Measurements from ENCODE around the gene TNFAIP8.

The TNFAIP8 gene

DNA sequence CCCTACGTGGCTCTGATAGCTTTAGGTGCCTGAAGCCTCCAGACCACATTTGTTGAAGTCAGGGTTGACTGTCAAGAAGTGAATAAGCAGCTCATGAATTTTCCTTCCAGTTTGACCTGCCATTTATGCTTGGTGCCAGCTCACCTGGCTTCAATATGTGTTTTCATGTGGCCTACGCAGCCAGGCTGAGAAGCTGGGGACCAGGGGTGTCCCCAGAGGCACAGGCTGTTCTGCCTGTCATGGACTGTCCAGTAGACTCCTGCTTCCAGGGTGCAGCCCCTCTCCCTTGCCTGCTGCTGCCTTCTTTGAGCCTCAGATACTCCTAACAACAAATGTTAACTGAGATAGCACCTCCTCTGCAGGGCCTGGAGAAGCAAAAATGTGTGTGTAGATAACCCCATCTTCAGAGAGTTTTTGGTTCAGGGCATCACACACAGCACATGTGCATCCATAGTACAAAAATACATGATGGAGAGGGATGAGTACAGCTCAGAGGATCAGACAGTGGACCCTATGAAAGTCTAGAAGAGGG lies 5.8 kb downstream of the TNFAIP8 start:
- no peak for TF ChIP-seq GATA2 (IDR thresholded peaks at IDR 0.05; ENCODE audit: low read depth, low read length)
- TF ChIP-seq GATA3 (IDR thresholded peaks at IDR 0.05; ENCODE audit: low read depth, low read length), result no peak

DNA sequence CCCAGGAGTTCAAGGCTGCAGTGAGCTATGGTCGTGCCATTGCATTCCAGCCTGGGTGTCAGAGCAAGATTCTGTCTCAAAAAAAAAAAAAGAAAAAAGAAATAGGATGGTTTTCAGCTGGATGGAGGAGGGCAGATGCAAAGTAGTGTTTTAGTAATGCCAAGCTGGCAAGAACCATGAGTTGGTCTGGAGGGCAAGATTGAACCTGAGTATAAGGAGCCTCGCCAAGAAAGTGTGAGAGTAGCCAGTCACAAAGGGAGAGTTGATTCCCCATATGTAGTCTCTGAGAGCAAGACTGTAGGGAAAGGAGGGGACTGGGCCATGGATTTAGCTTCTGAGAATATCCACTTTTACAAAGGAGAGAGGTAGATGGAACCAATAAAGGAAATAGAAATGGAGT lies 6.9 kb downstream of the TNFAIP8 start:
- no peak for TF ChIP-seq GATA2 (IDR thresholded peaks at IDR 0.05; ENCODE audit: low read depth, low read length)
- TF ChIP-seq GATA3 (IDR thresholded peaks at IDR 0.05; ENCODE audit: low read depth, low read length), result no peak

DNA sequence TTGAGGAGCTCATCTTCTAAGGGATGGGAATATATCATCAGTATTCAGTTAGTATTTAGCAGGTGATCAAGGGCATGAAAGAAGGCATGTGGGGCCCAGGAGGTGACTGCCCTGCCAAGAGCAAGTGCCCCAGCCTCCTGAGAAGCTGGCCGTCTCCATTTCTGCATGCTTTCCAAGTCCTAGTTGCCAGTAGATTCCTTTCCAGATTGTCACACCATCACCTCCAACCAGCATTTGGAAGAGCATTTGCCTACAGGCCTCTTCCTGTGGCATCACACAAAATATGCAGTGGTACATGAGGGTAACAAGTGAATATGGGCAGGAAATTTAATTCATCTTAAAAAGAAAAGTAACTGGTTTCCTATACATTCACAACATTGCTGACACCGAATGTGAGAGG lies 7.5 kb downstream of the TNFAIP8 start:
- TF ChIP-seq GATA2 (IDR thresholded peaks at IDR 0.05; ENCODE audit: low read depth, low read length), result no peak
- TF ChIP-seq GATA3 (IDR thresholded peaks at IDR 0.05; ENCODE audit: low read depth, low read length), result no peak

DNA sequence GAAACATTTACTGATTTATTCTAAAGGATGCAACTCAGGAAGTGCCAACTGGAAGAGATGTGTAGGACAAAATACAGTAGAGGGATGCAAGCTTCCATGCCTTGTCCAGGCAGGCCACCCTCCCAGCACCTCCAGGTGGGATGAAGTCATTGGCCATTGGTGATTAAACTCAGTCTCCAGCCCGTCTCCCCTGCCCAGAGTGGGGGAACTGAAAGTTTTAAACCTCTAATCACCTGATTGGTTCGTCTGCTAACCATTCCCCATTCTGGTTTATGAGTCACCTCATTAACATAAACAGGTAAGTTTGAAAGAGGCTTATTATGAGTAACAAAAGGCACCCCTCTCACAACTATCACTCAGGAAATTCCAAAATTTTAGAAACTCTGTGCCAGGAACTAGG lies 8.1 kb downstream of the TNFAIP8 start:
- no peak for TF ChIP-seq GATA3 (IDR thresholded peaks at IDR 0.05; ENCODE audit: low read depth, low read length)
- no peak for TF ChIP-seq GATA2 (IDR thresholded peaks at IDR 0.05; ENCODE audit: low read depth, low read length)

DNA sequence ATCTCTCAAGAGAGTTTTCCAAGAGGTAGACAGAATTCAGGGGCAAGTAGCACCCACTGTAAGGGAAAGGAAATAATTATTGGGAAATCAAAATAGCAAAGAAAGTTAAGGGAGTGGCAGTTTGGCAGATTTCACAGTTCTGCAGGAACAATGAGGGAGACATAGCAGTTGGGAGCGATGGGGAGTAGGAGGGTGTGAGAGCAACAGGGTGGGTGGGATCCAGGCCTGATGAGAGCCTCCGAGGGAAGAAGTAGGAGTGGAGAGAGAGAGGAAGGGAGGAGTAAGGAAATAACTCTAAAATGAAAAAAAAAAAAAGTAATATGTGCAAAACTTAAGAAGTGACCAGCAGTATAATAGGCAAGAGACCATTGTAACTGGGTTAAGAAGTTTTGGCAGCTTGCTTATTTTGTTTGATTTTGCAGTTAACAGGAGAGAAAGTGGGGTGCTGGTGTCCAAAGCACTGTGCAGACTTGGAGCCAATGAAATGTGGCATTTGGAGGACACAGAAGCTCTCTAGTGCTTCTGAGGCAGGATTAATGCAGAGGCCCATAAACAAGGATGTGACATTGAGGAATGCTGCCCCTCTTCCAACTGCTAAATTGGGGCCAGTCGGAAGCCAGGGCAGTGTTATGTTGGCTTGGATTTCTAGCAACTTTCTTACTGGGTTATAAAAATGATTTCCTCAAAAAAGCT lies 10.2 kb downstream of the TNFAIP8 start:
- TF ChIP-seq GATA3 (IDR thresholded peaks at IDR 0.05; ENCODE audit: low read depth, low read length) (no peak), GATA2 (IDR thresholded peaks at IDR 0.05; ENCODE audit: low read depth, low read length) (no peak)

DNA sequence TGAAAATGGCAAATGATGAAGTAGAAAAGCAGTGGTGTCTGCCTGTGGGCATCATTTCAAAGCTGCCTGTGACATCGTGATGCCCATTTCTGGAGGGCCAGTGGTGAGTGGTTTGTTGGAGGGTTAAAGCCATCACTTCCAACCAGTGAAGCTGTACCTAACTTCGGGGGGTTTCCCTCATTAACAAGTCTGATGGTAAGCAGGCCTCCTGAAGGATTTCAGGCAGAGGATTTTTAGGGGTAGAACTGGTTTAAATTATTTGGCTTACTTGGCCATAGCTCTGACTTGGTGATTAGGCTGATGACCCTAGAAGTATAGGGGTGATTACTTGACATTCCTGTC lies 10.7 kb downstream of the TNFAIP8 start:
- TF ChIP-seq GATA2 (IDR thresholded peaks at IDR 0.05; ENCODE audit: low read depth, low read length) (no peak), GATA3 (IDR thresholded peaks at IDR 0.05; ENCODE audit: low read depth, low read length) (no peak)

DNA sequence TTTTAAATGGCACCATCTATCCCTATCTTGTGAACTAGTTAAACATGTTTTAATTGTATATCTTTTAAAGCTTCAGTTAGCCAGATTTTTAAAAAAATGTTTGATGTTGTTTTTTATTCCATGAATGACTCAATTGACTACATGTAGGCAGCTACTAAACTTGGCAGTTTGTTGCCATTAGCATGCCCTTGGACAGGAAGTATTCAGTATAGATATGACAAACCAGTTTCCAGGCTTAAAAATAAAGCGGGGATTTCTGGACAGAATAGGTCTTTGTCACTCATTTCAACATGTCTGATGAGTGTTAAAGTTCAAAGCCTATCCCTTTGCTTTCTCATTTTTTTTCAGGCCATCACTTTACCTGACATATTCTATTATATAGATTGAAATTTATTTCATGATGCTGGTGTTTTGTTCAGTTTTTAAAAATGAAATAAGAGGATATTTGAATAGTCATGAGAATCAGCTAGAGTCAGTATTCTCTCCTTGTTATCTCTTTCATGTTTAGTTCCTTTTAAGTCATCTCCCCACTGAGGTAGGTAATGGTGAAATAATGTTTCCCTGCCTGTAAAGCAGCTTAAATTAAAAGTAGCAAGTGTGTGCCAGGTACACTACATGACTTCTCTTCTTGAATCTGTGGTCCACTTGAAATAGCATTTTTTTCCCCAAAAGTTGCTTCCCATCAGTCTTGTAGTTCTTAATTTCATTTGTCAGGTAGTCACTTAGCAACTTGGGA lies 11.9 kb downstream of the TNFAIP8 start:
- TF ChIP-seq GATA2 (IDR thresholded peaks at IDR 0.05; ENCODE audit: low read depth, low read length), result no peak
- TF ChIP-seq GATA3 (IDR thresholded peaks at IDR 0.05; ENCODE audit: low read depth, low read length), result no peak

DNA sequence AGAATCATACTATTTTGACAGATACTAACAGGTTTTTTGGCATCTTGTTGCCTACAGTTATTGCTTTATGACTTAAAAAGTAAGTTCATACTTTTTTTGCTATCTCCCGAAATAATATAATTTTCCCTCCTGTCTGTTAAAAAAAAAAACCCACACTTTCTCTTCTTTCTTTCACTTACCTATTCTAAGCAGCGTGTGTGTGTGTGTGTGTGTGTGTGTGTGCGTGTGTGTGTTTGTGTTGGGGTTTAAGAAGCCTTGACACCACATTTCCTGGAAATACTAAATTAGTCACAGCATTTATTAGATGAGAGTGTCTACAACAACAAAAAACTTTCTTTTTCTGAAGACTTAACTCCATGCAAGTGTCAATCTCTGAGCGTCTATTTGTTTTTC lies 12.4 kb downstream of the TNFAIP8 start:
- TF ChIP-seq GATA3 (IDR thresholded peaks at IDR 0.05; ENCODE audit: low read depth, low read length) (no peak), GATA2 (IDR thresholded peaks at IDR 0.05; ENCODE audit: low read depth, low read length) (no peak)

DNA sequence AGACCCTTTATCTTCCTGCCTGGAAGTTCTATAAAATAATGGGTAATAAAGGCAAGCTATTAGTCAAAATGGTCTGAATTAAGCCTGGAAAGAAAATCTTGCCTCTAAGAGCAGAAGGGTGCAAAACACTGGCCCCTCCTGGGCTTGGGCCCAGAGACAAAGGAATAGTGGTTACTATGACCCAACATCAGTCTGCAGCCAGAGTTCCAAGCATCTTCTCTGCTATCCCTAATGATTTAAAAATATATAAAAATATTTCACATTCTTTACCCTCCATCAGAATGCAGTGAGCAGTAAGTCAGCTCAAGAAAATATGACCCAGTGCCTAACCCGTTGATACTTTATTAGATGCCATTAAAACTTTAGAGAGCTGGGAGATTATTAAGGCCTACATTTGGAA lies 14.7 kb downstream of the TNFAIP8 start:
- TF ChIP-seq GATA2 (IDR thresholded peaks at IDR 0.05; ENCODE audit: low read depth, low read length), result no peak
- TF ChIP-seq GATA3 (IDR thresholded peaks at IDR 0.05; ENCODE audit: low read depth, low read length), result no peak

DNA sequence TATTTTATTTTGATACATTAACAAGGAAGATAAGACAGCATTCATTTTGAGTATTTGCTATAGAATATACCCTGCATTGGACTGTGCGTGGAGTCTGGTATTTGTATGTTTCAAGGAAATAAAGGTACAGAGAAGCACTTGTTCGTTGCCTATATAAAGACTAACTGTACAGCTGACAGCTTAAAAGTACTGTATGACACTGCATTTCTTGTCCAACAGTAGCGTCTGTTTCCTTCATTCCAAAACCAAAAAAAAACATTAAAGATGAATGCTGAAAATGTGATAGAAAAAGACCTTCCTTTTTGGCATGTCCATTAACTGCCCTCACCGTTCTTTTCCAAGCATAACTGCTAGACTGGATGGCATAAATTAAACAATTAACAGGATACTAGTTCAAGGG lies 15.3 kb downstream of the TNFAIP8 start:
- TF ChIP-seq GATA2 (IDR thresholded peaks at IDR 0.05; ENCODE audit: low read depth, low read length) (no peak), GATA3 (IDR thresholded peaks at IDR 0.05; ENCODE audit: low read depth, low read length) (no peak)

DNA sequence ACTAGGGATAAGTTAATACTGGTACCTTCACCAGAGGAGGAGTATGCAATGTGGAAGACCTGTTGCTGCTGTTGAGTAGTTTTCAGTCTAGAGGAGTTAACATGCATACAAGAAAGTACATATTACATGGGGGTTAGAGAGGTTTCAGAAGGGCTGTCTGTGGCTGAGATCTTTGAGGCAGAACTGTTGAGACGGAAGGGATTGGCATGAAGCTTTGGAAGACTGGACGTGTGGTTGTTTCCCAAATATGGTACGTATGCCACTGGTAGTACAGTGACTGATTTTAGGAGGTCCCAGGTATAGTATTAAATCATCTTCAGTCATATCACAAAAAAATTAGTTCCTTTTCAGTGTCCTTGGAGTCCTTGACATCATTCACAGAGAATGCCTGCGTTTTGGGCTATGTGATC lies 17.6 kb downstream of the TNFAIP8 start:
- TF ChIP-seq GATA2 (IDR thresholded peaks at IDR 0.05; ENCODE audit: low read depth, low read length), result no peak
- TF ChIP-seq GATA3 (IDR thresholded peaks at IDR 0.05; ENCODE audit: low read depth, low read length), result no peak

DNA sequence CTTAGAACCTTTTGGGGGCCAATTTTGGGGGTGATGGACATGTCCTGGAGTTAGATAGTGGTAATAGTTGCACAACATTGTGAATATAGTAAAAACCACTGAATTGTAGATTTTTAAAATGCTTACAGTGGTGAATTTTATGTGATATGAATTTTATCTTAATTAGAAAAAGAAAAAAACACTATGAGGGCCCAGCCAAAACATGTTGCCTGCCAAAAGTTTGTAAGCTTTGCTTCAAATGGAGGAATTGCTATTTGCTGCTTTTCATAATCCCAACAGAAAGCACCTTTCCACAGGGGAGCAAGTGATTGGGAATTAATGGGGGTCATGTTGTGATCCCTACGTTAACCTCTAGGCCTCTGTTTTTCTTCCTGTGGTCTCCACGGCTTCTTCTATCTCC lies 19.1 kb downstream of the TNFAIP8 start:
- TF ChIP-seq GATA2 (IDR thresholded peaks at IDR 0.05; ENCODE audit: low read depth, low read length) (no peak), GATA3 (IDR thresholded peaks at IDR 0.05; ENCODE audit: low read depth, low read length) (no peak)

DNA sequence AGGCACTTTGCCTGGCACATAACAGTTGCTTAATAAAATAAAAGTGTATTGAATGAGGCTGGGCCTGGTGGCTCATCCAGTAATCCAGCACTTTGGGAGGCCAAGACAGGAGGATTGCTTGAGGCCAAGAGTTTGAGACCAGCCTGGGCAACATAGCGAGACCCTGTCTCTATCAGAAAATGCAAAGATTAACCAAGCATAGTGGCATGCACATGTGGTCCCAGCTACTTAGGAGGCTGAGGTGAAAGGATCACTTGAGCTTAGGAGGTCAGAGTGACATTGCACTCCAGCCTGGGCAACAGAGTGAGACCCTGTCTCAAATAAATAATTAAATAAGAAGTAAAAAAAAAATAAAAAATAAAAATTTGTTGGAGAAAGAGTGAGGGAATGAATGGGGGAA lies 21.2 kb downstream of the TNFAIP8 start:
- TF ChIP-seq GATA3 (IDR thresholded peaks at IDR 0.05; ENCODE audit: low read depth, low read length) (no peak), GATA2 (IDR thresholded peaks at IDR 0.05; ENCODE audit: low read depth, low read length) (no peak)

DNA sequence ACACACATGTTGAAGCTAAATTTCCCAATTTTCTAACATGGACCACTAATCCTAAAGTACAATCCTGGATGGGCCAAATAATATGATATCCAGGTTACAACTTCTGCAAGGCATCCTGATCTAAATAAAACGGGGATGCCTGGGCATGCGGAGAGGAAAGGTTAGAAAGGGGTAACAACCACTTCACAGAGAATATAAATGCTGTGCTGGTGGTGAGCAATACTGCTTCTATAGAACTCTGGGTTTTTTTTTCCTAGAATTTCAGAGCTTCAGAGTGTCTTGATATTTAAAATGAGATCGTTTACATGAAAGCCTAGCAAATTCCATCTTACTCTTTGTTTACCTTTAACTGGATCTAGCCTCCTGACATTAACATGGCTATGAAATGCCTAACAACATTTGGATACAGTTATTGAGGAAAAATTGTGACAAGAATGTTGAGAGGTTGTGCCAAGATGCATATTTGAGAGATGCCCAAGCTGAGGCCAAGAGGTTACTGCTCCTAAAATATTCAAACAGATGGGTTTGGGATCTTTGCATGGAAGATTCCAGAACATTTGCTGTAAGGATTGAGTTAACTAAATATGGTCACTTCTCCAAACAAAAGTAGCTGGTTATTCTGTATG lies 22.4 kb downstream of the TNFAIP8 start:
- TF ChIP-seq GATA2 (IDR thresholded peaks at IDR 0.05; ENCODE audit: low read depth, low read length) (no peak), GATA3 (IDR thresholded peaks at IDR 0.05; ENCODE audit: low read depth, low read length) (no peak)

DNA sequence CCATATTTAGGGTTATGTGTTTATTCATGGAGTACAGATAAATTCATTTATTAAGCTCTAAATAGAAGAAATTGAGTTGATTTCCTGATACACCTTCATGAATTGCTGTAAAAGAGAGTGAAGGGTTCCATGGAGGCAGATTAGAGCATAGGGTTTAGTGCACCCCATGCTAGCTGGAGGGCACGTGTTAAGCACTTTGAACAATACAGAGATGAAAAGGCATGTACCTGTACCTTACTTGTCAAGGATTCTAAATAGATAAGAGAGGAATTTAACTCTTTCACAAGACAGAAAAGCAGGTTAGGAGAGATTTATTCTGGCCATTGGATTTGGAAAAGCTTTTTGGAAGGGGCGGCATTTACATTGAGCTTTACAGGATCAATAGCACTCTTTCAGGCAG lies 23.3 kb downstream of the TNFAIP8 start:
- TF ChIP-seq GATA2 (IDR thresholded peaks at IDR 0.05; ENCODE audit: low read depth, low read length) (no peak), GATA3 (IDR thresholded peaks at IDR 0.05; ENCODE audit: low read depth, low read length) (no peak)
